PFSK-1 (cell line): ENCODE data around the gene LSR.

Experiments
- FOXP2 ChIP-seq: optimal IDR thresholded peaks from 2 replicates; pipeline ENCODE3; 2011; ENCODE audit warnings: borderline replicate concordance, control low read depth, inconsistent platforms; ENCODE audit not compliant: insufficient read depth; ENCODE audit errors: extremely low read length, extremely low read depth
- POLR2AphosphoS5 ChIP-seq: IDR thresholded peaks from 2 replicates; pipeline ENCODE4 v1.6.1; 2012; ENCODE audit warnings: low read depth, mild to moderate bottlenecking, control low read depth, low read length, moderate library complexity
- SIN3A ChIP-seq: IDR thresholded peaks from 2 replicates; pipeline ENCODE4 v1.6.1; 2012; ENCODE audit warnings: mild to moderate bottlenecking, low read length, moderate library complexity, borderline replicate concordance; ENCODE audit not compliant: insufficient read depth
- TAF1 ChIP-seq: IDR thresholded peaks from 2 replicates; pipeline ENCODE4 v1.6.1; 2012; ENCODE audit warnings: low read length, control low read depth, borderline replicate concordance; ENCODE audit not compliant: insufficient read depth
- TF ChIP-seq, protein P1 (sequence below), 2 experiments: IDR thresholded peaks; 2 replicates each; pipeline versions ENCODE4 v1.6.1 to v1.8.0; 2011 to 2012; ENCODE audit warnings: low read depth in 2 of 2, low read length in 2 of 2, control low read depth in 1 of 2, inconsistent platforms in 1 of 2, mild to moderate bottlenecking in 1 of 2, moderate library complexity in 1 of 2; ENCODE audit not compliant: insufficient read depth in 1 of 2

GRCh38 chr19:35226748-35227147, 22.1 kb upstream of the LSR start:
- no peak for TF ChIP-seq TAF1
- TF ChIP-seq, protein P1, sequence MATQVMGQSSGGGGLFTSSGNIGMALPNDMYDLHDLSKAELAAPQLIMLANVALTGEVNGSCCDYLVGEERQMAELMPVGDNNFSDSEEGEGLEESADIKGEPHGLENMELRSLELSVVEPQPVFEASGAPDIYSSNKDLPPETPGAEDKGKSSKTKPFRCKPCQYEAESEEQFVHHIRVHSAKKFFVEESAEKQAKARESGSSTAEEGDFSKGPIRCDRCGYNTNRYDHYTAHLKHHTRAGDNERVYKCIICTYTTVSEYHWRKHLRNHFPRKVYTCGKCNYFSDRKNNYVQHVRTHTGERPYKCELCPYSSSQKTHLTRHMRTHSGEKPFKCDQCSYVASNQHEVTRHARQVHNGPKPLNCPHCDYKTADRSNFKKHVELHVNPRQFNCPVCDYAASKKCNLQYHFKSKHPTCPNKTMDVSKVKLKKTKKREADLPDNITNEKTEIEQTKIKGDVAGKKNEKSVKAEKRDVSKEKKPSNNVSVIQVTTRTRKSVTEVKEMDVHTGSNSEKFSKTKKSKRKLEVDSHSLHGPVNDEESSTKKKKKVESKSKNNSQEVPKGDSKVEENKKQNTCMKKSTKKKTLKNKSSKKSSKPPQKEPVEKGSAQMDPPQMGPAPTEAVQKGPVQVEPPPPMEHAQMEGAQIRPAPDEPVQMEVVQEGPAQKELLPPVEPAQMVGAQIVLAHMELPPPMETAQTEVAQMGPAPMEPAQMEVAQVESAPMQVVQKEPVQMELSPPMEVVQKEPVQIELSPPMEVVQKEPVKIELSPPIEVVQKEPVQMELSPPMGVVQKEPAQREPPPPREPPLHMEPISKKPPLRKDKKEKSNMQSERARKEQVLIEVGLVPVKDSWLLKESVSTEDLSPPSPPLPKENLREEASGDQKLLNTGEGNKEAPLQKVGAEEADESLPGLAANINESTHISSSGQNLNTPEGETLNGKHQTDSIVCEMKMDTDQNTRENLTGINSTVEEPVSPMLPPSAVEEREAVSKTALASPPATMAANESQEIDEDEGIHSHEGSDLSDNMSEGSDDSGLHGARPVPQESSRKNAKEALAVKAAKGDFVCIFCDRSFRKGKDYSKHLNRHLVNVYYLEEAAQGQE (IDR thresholded peaks at IDR 0.05; ENCODE audit: insufficient read depth in 1 of 2, low read depth in 2 of 2, low read length in 2 of 2): no peak
- TF ChIP-seq POLR2AphosphoS5: no peak
- TF ChIP-seq SIN3A: no peak
- no peak for TF ChIP-seq FOXP2
